ENCODE measurements around the gene SMU1. TPM values are rescaled to one million over a fixed set of nuclear protein-coding genes. Genes with fewer than 3 reads are reported as not detected.

The SMU1 gene
- polyA plus RNA-seq, 3 donors: 27.5 to 30.0 (median 29.4) TPM

- DNase-seq (ENCODE audit: low read depth in 3 of 3, low spot score in 2 of 3): no peak
These were observed 26.7 kb downstream of the SMU1 start for GRCh38 chr9:33049680-33050361.

- DNase-seq (ENCODE audit: low read depth in 3 of 3, low spot score in 2 of 3): no peak
These were observed 28.4 kb downstream of the SMU1 start for GRCh38 chr9:33048054-33048465.

GRCh38 chr9:33046061-33046460, 30.4 kb downstream of the SMU1 start:
- DNase-seq (ENCODE audit: low read depth in 3 of 3, low spot score in 2 of 3): no peak

GRCh38 chr9:33044677-33045282, 31.7 kb downstream of the SMU1 start:
- DNase-seq (ENCODE audit: low read depth in 3 of 3, low spot score in 2 of 3): no peak

GRCh38 chr9:33044162-33044673, 32.3 kb downstream of the SMU1 start:
- peak; percentile 70 to 76 (median 73) for DNase-seq (ENCODE audit: low read depth in 3 of 3, low spot score in 2 of 3)

- no peak for DNase-seq (ENCODE audit: low read depth in 3 of 3, low spot score in 2 of 3)
These were observed 32.8 kb downstream of the SMU1 start for GRCh38 chr9:33043671-33044070.

GRCh38 chr9:33042473-33042872, 34.0 kb downstream of the SMU1 start:
- DNase-seq (ENCODE audit: low read depth in 3 of 3, low spot score in 2 of 3): no peak

GRCh38 chr9:33041432-33042188, 34.9 kb downstream of the SMU1 start:
- no peak for DNase-seq (ENCODE audit: low read depth in 3 of 3, low spot score in 2 of 3)

GRCh38 chr9:33040792-33041431, 35.6 kb downstream of the SMU1 start:
- DNase-seq (ENCODE audit: low read depth in 3 of 3, low spot score in 2 of 3): no peak

GRCh38 chr9:33032865-33033264, 43.6 kb downstream of the SMU1 start:
- no peak for DNase-seq (ENCODE audit: low read depth in 3 of 3, low spot score in 2 of 3)

GRCh38 chr9:33032292-33032691, 44.2 kb downstream of the SMU1 start:
- DNase-seq (ENCODE audit: low read depth in 3 of 3, low spot score in 2 of 3): no peak

GRCh38 chr9:33030285-33030684, 46.2 kb downstream of the SMU1 start:
- DNase-seq (ENCODE audit: low read depth in 3 of 3, low spot score in 2 of 3): no peak

- no peak for DNase-seq (ENCODE audit: low read depth in 3 of 3, low spot score in 2 of 3)
These were observed 47.2 kb downstream of the SMU1 start for GRCh38 chr9:33029231-33029786.

GRCh38 chr9:33025572-33026342, 50.7 kb downstream of the SMU1 start:
- peak in 1 of 3 donors; percentile 75 for DNase-seq (ENCODE audit: low read depth in 3 of 3, low spot score in 2 of 3)

GRCh38 chr9:33024966-33025571, 51.4 kb downstream of the SMU1 start, which contains the start of gene DNAJA1:
Gene DNAJA1, plus strand, starts transcription at chr9:33025273. Its CDS starts 1,212 bp downstream, at chr9:33026485.
- DNase-seq (ENCODE audit: low read depth in 3 of 3, low spot score in 2 of 3): peak; percentile 83 to 93 (median 86)

- no peak for DNase-seq (ENCODE audit: low read depth in 3 of 3, low spot score in 2 of 3)
These were observed 52.1 kb downstream of the SMU1 start for GRCh38 chr9:33024126-33024965.

GRCh38 chr9:33023661-33024060, 52.8 kb downstream of the SMU1 start:
- no peak for DNase-seq (ENCODE audit: low read depth in 3 of 3, low spot score in 2 of 3)

- no peak for DNase-seq (ENCODE audit: low read depth in 3 of 3, low spot score in 2 of 3)
These were observed 53.7 kb downstream of the SMU1 start for GRCh38 chr9:33022755-33023154.

GRCh38 chr9:33022303-33022702, 54.2 kb downstream of the SMU1 start:
- no peak for DNase-seq (ENCODE audit: low read depth in 3 of 3, low spot score in 2 of 3)
